Activated gamma-delta T cell treated with anti-CD3 and anti-CD28 coated beads, Interleukin-2, amount 50 U/mL, for 16 hours (primary cell): ENCODE data around the gene IRF2.
"Not testable (repeated sequence)": the region's sequence is repeated elsewhere in the genome, so short reads cannot be mapped to it uniquely, and the experiment has no call there.

Source experiments
- DNase-seq: peaks from one replicate; pipeline ENCODE4 v3.0.0-alpha.2; 2020; ENCODE audit warnings: low read depth

The IRF2 gene

GRCh38 chr4:184346682-184347081 lies 127.7 kb downstream of the IRF2 start:
- DNase-seq: no peak

DNA sequence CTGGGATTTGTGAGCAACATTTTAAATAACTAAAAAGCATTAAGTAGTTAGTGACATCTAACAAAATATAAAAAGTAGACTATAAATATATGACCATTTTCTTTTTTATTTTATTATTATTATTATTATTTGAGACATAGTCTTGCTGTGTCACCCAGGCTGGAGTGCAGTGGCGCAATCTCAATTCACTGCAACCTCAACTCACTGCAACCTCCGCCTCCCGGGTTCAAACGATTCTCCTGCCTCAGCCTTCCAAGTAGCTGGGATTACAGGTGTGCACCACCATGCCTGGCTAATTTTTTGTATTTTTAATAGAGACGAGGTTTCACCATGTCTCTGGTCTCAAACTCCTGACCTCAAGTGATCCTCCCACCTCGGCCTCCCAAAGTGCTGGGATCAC lies 128.1 kb downstream of the IRF2 start:
- DNase-seq: not testable (repeated sequence)

- DNase-seq: no peak
Observed at GRCh38 chr4:184345573-184345922, 128.8 kb downstream of the IRF2 start.

GRCh38 chr4:184344899-184345572 lies 129.3 kb downstream of the IRF2 start:
- no peak for DNase-seq

DNA sequence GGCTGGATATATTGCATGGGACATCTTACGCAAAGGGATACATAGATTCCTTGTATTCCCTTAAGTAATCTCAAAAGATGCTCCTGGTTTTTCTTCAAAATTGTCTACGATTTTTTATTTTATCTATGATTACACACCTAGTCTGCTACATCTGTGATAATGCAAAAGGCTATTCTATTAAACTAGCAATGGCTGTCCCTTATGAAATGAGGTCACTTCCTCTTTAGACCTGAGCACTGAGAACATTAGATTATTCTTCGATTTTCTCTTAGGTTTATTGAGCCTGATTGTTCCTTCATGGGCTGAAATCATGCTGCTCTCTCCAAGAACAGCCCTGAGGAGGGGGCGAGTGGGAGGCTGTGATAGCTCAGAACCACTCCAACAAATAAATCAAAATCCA lies 129.9 kb downstream of the IRF2 start:
- DNase-seq: no peak

GRCh38 chr4:184343502-184344177 lies 130.7 kb downstream of the IRF2 start:
- peak; percentile 3 for DNase-seq

- not testable (repeated sequence) for DNase-seq
Observed at GRCh38 chr4:184342857-184343237, 131.5 kb downstream of the IRF2 start.

GRCh38 chr4:184342167-184342856 lies 132.0 kb downstream of the IRF2 start:
- DNase-seq: no peak

- DNase-seq: not testable (repeated sequence)
Observed at GRCh38 chr4:184339398-184340193, 134.8 kb downstream of the IRF2 start.

- DNase-seq: no peak
Observed at GRCh38 chr4:184337907-184338306, 136.4 kb downstream of the IRF2 start.
